ENCODE data around the gene RIMKLA.

RIMKLA gene

GRCh38 chr1:42372796-42373195 is 7.8 kb upstream of the RIMKLA start:
- no peak for DNase-seq (ENCODE audit: low read depth)

GRCh38 chr1:42379794-42380585 is 602 bp upstream of the RIMKLA start:
- DNase-seq (ENCODE audit: low read depth) = no peak

DNA sequence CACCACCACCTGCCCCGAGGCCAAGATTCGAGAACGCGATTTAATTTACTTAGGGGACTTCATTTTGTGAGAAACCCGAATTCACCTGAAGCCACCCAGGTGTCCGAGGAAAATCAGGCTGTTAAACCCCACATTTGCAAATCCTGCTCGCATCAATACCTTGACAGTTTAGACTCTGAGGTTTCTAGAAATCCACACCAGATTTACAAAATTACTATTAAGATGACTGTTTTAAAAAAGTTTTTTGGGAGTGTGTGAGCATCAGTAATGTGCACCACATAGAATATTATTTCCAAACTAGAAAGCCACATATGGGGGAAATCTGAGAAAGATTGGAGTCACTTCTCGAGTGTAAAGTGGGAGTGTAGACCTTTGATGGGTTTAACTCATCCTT is 685 bp downstream of the RIMKLA start:
- no peak for DNase-seq (ENCODE audit: low read depth)

- peak; percentile 6 for DNase-seq (ENCODE audit: low read depth)
These were observed 4.7 kb downstream of the RIMKLA start for GRCh38 chr1:42385283-42385682.

GRCh38 chr1:42386051-42386450 is 5.5 kb downstream of the RIMKLA start:
- DNase-seq (ENCODE audit: low read depth) = no peak

DNA sequence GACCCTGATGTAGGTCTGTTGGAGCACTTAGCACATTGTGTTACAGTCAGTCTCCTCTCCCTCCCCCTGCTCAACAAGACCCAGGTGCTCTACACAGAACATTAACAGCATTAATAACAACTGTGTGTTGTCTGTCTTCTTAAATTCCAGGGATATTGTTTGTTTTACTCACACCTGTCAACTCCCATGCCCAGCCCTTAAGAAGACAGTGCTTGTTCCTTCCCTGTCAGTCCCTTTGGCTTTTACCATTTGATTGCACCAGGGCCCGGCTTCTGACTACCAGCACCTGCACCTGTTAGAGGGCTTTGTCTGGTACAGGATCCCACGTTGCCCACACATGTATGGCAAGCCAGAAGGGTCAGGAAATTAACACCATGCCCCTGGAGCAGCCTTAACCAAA is 11.7 kb downstream of the RIMKLA start:
- DNase-seq (ENCODE audit: low read depth) = no peak

DNA sequence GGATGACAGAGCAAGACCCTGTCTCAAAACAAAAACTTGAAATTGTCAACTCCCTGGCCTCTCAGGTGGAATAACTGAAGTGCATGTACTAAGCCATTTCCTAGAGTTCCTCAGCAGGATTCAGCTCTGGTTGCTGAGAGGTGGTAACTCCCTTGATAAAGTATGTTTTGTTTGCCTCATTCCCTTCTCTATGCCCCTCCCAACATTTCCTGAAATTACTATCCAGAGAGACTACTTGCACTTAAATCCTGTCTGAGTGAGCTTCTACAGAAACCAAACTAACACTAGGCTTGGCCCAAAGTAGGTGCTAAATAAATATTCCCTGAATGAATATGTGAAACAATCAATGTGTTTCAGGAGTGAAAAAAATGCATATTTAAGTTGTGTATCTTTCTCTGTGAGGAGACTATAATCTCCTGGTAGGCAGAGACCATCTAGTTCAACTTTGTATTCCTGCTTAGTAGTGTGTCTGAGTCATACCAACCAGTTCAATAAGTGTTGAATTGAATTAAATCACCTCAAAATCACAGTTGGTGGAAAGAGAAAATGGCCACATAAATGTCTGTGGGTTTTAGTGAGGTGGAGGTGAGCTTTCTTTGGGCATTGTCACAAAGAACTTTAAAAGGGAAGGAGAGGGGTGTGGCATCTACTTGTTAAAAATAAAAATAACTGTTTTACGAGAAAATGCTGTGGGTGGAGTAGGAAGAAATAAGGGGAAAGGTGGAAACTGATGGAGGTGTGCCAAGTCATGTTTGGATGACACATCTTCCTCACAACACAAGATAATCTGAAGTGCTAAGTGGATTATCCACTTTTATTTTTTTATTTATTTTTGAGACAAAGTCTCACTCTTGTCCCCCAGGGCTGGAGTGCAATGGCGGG is 12.6 kb downstream of the RIMKLA start:
- DNase-seq (ENCODE audit: low read depth) = no peak

DNA sequence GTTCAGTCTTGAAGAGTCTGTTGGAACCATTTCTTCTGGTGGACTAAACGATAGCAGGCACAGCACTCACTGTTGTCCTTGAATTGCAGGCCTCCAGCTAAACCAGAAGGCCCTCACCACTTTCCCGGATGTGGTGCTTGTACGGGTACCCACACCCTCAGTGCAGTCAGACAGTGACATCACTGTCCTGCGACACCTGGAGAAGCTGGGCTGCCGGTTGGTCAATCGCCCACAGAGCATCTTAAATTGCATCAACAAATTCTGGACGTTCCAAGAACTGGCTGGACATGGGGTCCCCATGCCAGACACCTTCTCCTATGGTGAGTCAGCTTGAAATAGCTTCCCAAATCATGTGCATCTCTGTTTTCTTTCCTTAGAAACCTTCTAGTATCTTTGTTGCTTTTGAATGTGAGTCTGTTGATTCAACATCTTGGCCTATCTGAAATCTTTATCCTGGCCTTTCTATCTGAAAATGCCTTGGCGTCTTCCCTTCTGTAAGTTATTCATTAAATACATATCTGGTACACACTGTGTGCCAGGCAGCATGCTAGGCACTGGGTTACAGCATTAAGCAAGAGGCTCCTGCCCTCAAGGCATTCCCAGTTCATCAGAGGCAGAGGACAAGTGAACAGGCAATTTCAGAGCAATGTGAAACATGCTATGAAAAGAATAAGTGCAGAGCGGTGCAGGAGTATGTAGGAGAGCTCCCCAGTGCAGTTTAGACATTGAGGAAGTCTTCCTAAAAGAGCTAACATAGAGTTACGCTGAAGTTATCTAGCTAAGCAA is 18.9 kb downstream of the RIMKLA start:
- no peak for DNase-seq (ENCODE audit: low read depth)

- no peak for DNase-seq (ENCODE audit: low read depth)
These were observed 23.3 kb downstream of the RIMKLA start for GRCh38 chr1:42403880-42404400.

GRCh38 chr1:42414551-42415496 is 34.2 kb downstream of the RIMKLA start:
- no peak for DNase-seq (ENCODE audit: low read depth)

- no peak for DNase-seq (ENCODE audit: low read depth)
These were observed 36.6 kb downstream of the RIMKLA start for GRCh38 chr1:42417166-42417565.

GRCh38 chr1:42418516-42418915 is 37.9 kb downstream of the RIMKLA start:
- DNase-seq (ENCODE audit: low read depth) = no peak

DNA sequence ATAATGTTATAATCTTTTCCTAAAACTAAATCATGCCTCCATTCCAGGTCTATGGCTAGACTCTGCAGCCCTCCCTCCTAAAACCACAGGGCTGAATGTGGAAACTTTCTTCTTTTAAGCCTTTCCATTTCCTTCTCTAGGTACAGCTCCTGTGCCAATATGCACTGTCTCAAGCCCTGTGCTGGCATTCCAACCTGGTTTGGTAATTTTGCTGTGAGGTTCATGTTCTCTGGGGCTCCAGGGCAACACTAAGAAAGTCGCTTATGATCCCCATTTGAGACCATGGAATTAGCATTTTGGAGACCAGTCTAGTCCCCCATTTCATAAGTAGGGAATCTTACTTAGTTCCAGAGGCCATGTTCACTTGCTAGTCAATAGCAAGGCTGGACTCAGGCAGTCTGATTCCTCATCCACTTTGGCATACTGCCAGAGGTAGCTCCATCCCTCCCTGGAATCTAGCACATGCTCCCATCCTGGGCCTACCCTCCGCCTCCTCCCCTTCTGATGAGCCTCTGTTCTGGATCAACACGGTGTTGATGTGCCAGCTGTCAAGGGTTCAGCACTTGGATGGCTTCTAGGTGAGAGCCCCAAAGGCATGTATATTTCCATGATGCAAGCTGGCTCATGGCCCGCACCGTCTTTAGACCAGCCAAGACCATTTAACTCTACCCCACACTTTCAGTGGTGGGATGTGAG is 38.7 kb downstream of the RIMKLA start:
- DNase-seq (ENCODE audit: low read depth) = no peak

DNA sequence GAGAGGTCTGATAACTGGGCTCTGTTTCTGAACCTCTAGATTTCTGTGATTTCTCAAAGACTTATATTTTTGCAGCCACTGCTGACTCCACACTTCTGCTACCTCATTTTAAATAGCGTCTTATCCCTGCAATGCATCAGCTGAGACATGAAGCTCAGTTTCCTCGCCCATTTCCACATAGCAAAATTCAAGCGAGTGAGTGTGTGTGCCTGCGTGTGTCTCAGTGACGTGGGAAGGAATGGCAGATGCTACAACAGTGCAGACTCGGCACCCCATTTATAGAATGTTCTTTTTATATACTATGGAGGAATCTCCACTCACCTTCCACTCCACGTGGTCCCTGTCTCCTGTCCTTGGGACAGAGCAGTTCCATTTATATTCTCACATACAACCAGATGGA is 39.5 kb downstream of the RIMKLA start:
- DNase-seq (ENCODE audit: low read depth) = no peak

- peak; percentile 56 for DNase-seq (ENCODE audit: low read depth)
These were observed 40.5 kb downstream of the RIMKLA start for GRCh38 chr1:42420911-42421585.

DNA sequence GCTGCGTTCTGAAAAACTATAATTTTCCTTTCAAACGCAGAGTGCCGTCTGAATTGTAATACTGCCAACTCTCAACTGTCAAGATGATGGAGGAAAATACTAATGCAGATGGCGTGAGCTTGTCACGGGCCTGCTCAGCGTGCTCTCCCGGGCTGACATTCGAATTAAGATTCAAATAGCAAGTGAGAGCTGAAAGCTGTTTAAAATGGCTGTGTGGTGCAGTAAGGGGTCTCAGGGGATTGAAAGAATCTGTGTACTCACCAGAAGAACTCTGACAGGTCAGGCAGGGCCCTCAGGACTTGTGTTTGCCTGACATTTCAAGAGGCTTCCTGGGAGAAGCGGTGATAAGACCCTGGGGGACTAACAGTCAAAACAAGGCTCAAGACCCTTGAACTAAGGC is 42.1 kb downstream of the RIMKLA start:
- DNase-seq (ENCODE audit: low read depth) = no peak

DNA sequence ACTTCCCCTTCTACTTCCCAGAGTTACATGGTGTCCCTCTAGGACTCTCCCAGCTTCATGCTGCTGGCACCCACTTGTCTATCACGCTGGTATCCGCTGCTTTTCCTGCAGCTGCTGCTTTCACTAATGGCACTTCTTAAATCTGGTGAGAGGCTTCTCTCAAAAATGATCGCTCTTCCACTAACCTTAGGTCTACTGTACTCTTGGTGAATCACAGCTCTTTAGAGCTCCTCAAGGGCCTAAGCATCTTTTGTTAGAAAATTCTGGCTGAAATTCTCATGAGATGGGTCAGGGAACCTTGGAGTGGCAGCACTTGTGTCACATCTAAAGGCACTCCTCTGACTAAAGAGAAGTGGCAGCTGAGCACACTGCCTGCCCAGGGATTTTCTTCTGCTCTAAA is 43.1 kb downstream of the RIMKLA start:
- no peak for DNase-seq (ENCODE audit: low read depth)

DNA sequence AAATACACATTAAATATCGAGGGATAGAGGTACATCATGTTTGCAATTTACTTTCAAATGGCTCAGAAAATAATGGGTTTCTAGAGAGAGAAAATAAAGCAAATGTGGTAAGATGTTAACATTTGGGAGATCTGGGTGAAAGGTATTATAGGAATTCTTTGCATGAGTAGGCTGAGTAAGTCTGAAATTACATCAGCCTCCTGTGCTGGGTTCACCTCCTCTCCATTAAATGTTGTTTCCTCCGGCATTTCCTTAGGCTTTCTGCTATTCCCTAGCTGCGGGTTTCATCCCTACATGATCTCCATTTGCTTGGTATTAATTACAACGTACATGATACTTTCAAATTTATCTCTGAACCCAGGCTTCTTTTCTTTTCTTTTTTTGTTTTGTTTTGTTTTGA is 43.6 kb downstream of the RIMKLA start:
- no peak for DNase-seq (ENCODE audit: low read depth)

DNA sequence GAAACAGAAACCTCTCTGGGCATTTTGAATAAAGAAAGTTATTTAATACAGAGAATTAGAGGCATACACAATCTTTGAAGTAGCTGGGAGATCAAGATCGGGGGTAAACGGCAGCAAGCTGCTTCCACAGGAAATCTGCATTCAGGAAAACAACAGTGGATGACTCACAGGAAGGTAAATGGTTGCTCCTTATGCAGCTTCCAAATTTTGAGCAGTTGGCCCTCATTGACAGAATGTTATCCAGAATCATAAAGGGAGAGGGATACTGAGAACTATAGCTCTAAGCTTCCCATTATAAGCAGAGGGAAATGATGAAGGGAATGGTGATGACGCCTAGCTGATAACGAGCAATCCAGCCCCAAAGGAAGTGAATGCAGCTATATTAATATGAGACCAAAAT is 46.6 kb downstream of the RIMKLA start:
- DNase-seq (ENCODE audit: low read depth) = no peak

- no peak for DNase-seq (ENCODE audit: low read depth)
These were observed 49.0 kb downstream of the RIMKLA start for GRCh38 chr1:42429603-42430002.
